GM12874 (cell line): ENCODE data around the gene SAMHD1.

Experiments used
- TF ChIP-seq, protein P1 (sequence below): IDR thresholded peaks from 2 replicates; pipeline ENCODE4 v1.5.1; 2011; ENCODE audit warnings: low read depth, mild to moderate bottlenecking, control low read depth, low read length, moderate library complexity; ENCODE audit not compliant: insufficient read depth

SAMHD1 gene

DNA sequence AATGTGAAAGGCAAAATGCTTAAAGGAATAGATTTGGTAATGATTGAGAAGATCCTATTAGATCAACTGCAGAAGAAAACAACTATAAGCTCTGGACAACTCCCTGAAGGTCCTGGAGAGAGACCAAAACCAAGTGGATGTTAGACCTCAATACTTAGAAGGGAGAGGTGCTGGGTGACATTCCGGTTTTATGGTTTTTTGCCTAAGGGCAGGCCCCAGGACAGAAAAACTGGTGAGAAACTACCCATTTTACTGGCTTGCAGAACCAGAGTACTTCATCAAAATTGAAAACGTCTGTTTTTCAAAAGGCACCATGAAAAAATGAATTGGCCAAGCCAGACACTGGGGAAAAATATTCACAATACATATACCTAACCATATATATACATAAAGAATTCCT, 26.3 kb downstream of the SAMHD1 start:
- TF ChIP-seq, protein P1, sequence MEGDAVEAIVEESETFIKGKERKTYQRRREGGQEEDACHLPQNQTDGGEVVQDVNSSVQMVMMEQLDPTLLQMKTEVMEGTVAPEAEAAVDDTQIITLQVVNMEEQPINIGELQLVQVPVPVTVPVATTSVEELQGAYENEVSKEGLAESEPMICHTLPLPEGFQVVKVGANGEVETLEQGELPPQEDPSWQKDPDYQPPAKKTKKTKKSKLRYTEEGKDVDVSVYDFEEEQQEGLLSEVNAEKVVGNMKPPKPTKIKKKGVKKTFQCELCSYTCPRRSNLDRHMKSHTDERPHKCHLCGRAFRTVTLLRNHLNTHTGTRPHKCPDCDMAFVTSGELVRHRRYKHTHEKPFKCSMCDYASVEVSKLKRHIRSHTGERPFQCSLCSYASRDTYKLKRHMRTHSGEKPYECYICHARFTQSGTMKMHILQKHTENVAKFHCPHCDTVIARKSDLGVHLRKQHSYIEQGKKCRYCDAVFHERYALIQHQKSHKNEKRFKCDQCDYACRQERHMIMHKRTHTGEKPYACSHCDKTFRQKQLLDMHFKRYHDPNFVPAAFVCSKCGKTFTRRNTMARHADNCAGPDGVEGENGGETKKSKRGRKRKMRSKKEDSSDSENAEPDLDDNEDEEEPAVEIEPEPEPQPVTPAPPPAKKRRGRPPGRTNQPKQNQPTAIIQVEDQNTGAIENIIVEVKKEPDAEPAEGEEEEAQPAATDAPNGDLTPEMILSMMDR: no peak

DNA sequence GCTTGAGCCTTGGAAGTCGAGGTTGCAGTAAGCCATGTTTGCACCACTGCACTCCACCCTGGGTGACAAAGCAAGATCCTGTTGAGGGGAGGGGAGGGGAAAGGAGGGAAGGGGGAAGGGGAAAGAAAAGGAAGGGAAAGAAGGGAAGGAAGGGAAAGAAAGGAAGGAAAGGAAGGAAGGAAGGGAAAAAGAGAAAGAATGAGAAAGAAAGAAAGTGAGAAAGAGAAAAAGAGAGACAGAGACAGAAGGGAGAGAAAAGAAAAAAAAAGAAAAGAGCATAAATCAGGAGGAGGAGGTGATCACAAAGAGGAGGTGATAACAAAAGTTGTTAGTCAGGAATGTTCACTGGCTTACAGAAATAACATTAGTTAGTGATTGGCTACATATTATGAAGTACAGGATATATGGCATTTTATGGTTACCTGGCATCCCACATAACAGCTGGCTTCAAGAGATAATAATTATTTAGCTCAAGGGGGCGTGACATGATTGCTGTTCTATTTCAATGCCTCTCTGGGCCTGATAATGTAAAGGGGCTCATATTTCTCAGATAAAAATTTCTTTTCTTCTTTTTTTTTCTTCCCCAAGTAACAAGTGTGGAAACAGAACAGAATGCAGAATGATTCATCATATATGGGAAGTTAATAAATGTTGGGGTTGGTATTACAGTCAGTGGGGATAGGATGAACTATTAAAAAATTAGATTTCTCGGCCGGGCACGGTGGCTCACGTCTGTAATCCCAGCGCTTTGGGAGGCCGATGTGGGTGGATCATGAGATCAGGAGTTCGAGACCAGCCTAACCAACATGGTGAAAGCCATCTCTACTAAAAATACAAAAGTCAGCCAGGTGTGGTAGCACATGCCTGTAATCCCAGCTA, 27.1 kb downstream of the SAMHD1 start:
- TF ChIP-seq, protein P1: no peak

DNA sequence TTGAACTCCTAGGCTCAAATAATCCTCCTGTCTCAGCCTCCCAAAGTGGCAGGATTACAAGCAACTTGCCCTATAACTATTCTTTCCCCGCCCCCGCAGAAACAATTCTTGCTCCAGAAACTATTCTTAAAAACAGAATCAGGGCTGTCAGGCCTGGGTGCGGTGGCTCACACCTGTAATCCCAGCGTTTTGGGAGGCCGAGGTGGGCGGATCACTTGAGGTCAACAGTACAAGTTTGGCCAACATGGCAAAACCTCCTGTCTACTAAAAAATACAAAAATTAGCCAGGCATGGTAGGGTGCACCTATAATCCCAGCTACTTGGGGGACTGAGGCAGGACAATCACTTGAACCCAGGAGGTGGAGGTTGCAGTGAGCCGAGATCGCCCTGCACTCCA, 31.2 kb downstream of the SAMHD1 start:
- TF ChIP-seq, protein P1: no peak

DNA sequence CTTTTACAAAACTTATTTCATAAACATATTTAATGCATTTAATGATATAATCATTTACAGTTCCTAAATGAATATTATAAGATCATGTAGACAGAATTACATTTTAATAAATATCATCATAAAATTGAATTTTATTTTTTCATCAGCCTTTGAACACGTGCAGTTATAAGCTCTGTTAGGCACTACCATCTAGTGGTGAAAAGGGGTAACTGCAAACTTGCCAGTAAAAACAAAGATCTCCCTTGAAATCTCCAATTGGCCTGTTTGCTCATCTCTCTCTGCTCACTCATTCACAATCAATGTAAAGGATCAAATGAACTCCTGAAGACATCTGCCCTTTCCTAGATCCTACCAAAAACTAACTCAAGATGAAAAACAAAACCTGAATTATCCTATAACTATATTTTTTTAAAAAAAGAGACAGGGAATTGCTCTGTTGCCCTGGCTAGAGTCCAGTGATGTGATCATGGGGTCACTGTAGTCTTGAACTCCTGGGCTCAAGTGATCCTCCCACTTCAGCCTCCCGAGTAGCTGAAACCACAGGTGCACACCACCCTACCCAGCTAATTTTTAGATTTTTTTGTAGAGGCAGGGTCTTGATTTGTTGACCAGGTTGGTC, 31.7 kb downstream of the SAMHD1 start:
- TF ChIP-seq, protein P1: peak; percentile 78

DNA sequence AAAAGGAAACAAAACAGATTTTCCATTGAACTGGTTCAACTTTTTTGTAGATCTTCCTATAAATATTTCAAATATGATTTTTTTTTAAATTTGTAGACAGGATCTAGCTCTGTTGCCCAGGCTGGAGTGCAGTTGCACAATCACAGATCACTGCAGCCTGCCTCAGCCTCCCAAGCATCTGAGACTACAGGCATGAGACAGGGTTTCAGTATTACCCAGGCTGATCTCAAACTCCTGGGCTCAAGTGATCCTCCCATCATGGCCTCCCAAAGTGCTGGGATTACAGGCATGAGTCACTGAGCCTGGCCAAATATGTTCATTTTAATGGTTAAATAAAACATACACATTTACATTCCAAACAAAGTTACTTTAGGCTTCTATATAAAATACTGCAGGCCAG, 33.6 kb downstream of the SAMHD1 start:
- TF ChIP-seq, protein P1: no peak

DNA sequence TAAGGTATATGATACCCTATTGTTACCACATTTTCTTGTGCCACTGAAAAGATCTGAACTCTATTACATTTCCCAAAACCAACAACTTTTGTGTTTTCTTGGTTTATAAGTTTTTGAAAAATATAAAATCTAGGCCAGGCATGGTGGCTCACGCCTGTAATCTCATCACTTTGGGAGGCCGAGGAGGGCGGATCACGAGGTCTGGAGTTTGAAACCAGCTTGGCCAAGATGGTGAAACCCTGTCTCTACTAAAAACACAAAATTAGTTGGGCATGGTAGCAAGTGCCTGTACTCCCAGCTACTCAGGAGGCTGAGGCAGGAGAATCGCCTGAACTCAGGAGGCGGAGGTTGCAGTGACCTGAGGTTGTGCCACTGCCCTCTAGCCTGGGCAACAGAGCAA, 34.3 kb downstream of the SAMHD1 start:
- TF ChIP-seq, protein P1: no peak

DNA sequence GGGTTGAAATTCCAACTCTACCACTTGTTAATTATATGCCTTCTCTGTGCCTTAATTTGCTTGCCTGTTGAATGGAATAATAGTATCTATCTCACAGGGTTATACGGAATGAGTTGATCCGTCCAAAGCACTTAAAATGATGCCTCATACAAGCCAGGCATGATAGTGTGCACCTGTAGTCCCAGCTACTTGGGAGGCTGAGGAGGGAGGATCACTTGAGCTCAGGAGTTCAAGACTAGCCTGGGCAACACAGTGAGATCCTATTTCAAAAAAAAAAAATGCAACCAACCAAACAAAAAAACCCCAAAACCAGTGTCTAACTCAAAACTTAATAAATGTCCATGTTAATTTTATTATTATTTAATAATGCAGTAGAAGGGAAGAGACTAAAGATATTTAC, 35.3 kb downstream of the SAMHD1 start:
- TF ChIP-seq, protein P1: no peak
